HepG2 (cell line): ENCODE measurements around the gene CDHR5. TPM values are rescaled to one million over a fixed set of nuclear protein-coding genes. Genes with fewer than 3 reads are reported as not detected.

ENCODE experiments used
- ATAC-seq: fragments of 200-7000 bp; cut with Tn5 transposase; 3 replicates; pipeline ENCODE4 v1.9.1; 2020; ENCODE audit warnings: mild to moderate bottlenecking, moderate library complexity
- BruUV-seq: library from RNA; stranded (reverse); fragments of 400-500 nt; replicated peaks from 2 replicates; lab custom pipeline; 2021; lab: Mats Ljungman, UMichigan
- CTCF ChIA-PET: fragments of 300-600 bp; formaldehyde crosslinking; extraction: SDS; loops from one replicate; lab custom pipeline; 2021; ENCODE audit warnings: low total read pairs, inconsistent platforms, low intra/inter-chr PET ratio; lab: Yijun Ruan, JAX
- POLR2A ChIA-PET: fragments of 350-600 bp; sonication (Branson Sonifier 250); formaldehyde crosslinking; loops from one replicate; lab custom pipeline; 2020; ENCODE audit warnings: antibody characterized with exemption, inconsistent platforms; lab: Yijun Ruan, JAX
- DNase-seq: peaks from one replicate; pipeline ENCODE4 v3.0.0-alpha.2; 2015; ENCODE audit warnings: low spot score
- FAIRE-seq: peaks from 3 replicates; lab custom pipeline; 2011; peaks lifted over from hg19 to GRCh38; lab: Jason Lieb, UNC
- H2AFZ ChIP-seq: one replicate; pipeline ENCODE4 v1.6.1; 2011; ENCODE audit warnings: low read length, inconsistent platforms
- H3K27ac ChIP-seq: fragments of 300-600 bp; 3 replicates; pipeline ENCODE4 v1.8.0; 2011; ENCODE audit warnings: mixed run types, mild to moderate bottlenecking, mixed read lengths, low read length, inconsistent platforms; ENCODE audit not compliant: insufficient read depth; ENCODE audit errors: extremely low read length
- H3K27me3 ChIP-seq, 2 experiments: fragments of 200-600 bp in 1 of 2; 2 replicates in 1 of 2; 3 replicates in 1 of 2; pipeline versions ENCODE4 v1.6.0 to v1.8.0; 2011; ENCODE audit warnings: low read length in 2 of 2, mild to moderate bottlenecking in 2 of 2, moderate library complexity in 2 of 2, inconsistent platforms in 1 of 2; ENCODE audit not compliant: insufficient read depth in 2 of 2, control insufficient read depth in 1 of 2
- H3K36me3 ChIP-seq, 2 experiments: fragments of 200-600 bp in 1 of 2; replicated peaks in 1 of 2; 2 replicates in 1 of 2; 3 replicates in 1 of 2; pipeline versions ENCODE4 v1.5.1 to v1.8.0; 2011; ENCODE audit warnings: low read length in 2 of 2, inconsistent platforms in 1 of 2; ENCODE audit not compliant: insufficient read depth in 2 of 2, control insufficient read depth in 1 of 2
- H3K4me1 ChIP-seq: 2 replicates; pipeline ENCODE4 v1.5.1; 2012; ENCODE audit warnings: low read length, inconsistent platforms; ENCODE audit not compliant: insufficient read depth
- H3K4me2 ChIP-seq: 2 replicates; pipeline ENCODE4 v1.6.0; 2011; ENCODE audit warnings: low read depth, low read length, inconsistent platforms
- H3K4me3 ChIP-seq, 3 experiments: fragments of 200-600 bp in 1 of 3; sonication (generic), shearing (Covaris generic) in 1 of 3; replicated peaks in 1 of 3; 2 replicates each; pipeline ENCODE4 v1.5.1; 2011 to 2016; ENCODE audit warnings: low read length in 3 of 3, inconsistent platforms in 2 of 3, low read depth in 2 of 3, mild to moderate bottlenecking in 2 of 3, control low read depth in 1 of 3, mixed read lengths in 1 of 3; ENCODE audit not compliant: insufficient read depth in 1 of 3
- H3K79me2 ChIP-seq: one replicate; pipeline ENCODE4 v1.6.1; 2011; ENCODE audit warnings: low read length, inconsistent platforms; ENCODE audit not compliant: insufficient read depth
- H3K9ac ChIP-seq: 2 replicates; pipeline ENCODE4 v1.6.0; 2011; ENCODE audit warnings: mild to moderate bottlenecking, low read depth, low read length, inconsistent platforms; ENCODE audit not compliant: insufficient read depth
- H3K9me3 ChIP-seq: 2 replicates; pipeline ENCODE4 v1.5.1; 2012; ENCODE audit warnings: mild to moderate bottlenecking, low read length
- H4K20me1 ChIP-seq: 2 replicates; pipeline ENCODE4 v1.6.0; 2011; ENCODE audit warnings: inconsistent platforms, mild to moderate bottlenecking, low read length, moderate library complexity; ENCODE audit not compliant: insufficient read depth
- AGO2 ChIP-seq: fragments of 200-400 bp; formaldehyde crosslinking; optimal IDR thresholded peaks from 2 replicates; pipeline ENCODE3; 2017; ENCODE audit warnings: mild to moderate bottlenecking, low read depth, low read length, moderate library complexity
- BATF2 ChIP-seq: sonication (generic); formaldehyde crosslinking; IDR thresholded peaks from 2 replicates; pipeline ENCODE4 v1.8.0; 2022; ENCODE audit warnings: mild to moderate bottlenecking, missing genetic modification reagents, moderate library complexity
- CBX1 ChIP-seq: IDR thresholded peaks from one replicate; pipeline ENCODE4 v1.6.1; 2016; ENCODE audit warnings: antibody characterized with exemption, low read depth
- ESRRA ChIP-seq: sonication (generic); formaldehyde crosslinking; IDR thresholded peaks from 2 replicates; pipeline ENCODE4 v1.5.1; 2020; ENCODE audit warnings: mild to moderate bottlenecking, low read depth, missing genetic modification reagents
- HES4 ChIP-seq: sonication (generic); formaldehyde crosslinking; IDR thresholded peaks from 2 replicates; pipeline ENCODE4 v1.9.0; 2021; ENCODE audit warnings: mild to moderate bottlenecking, missing genetic modification reagents, borderline replicate concordance
- IRF1 ChIP-seq: sonication (generic); formaldehyde crosslinking; IDR thresholded peaks from 2 replicates; pipeline ENCODE4 v1.4.0; 2020; ENCODE audit warnings: low read depth, mild to moderate bottlenecking, missing genetic modification reagents
- KDM5B ChIP-seq: sonication (generic); formaldehyde crosslinking; IDR thresholded peaks from 2 replicates; pipeline ENCODE4 v1.4.0; 2020; ENCODE audit warnings: missing genetic modification reagents, mild to moderate bottlenecking, borderline replicate concordance
- KDM6A ChIP-seq: IDR thresholded peaks from 2 replicates; pipeline ENCODE4 v1.6.1; 2016; ENCODE audit warnings: low read depth
- MTERF4 ChIP-seq: sonication (generic); formaldehyde crosslinking; IDR thresholded peaks from 2 replicates; pipeline ENCODE4 v1.8.0; 2023; ENCODE audit warnings: mild to moderate bottlenecking, missing genetic modification reagents
- MTF2 ChIP-seq: sonication (generic); formaldehyde crosslinking; IDR thresholded peaks from 2 replicates; pipeline ENCODE4 v1.5.0; 2020; ENCODE audit warnings: missing genetic modification reagents, borderline replicate concordance
- MYC ChIP-seq: sonication (generic); formaldehyde crosslinking; IDR thresholded peaks from 2 replicates; pipeline ENCODE4 v1.9.0; 2021; ENCODE audit warnings: missing genetic modification reagents, borderline replicate concordance
- NCOA1 ChIP-seq: sonication (generic); formaldehyde crosslinking; IDR thresholded peaks from 2 replicates; pipeline ENCODE4 v1.9.0; 2021; ENCODE audit warnings: missing genetic modification reagents
- NFE2L2 ChIP-seq: fragments of 150-350 bp; IDR thresholded peaks from 2 replicates; pipeline ENCODE4 v1.6.1; 2014; ENCODE audit warnings: low read length
- POLR2A ChIP-seq, 2 experiments: IDR thresholded peaks; 2 replicates each; pipeline ENCODE4 v1.6.1; 2011; ENCODE audit warnings: low read depth in 2 of 2, low read length in 2 of 2, mild to moderate bottlenecking in 1 of 2, moderate library complexity in 1 of 2; ENCODE audit not compliant: insufficient read depth in 1 of 2
- RBM22 ChIP-seq: fragments of 200-400 bp; formaldehyde crosslinking; optimal IDR thresholded peaks from 2 replicates; pipeline ENCODE3; 2017; ENCODE audit warnings: mild to moderate bottlenecking, low read length, moderate library complexity
- SALL1 ChIP-seq: sonication (generic); formaldehyde crosslinking; IDR thresholded peaks from 2 replicates; pipeline ENCODE4 v1.8.0; 2022; ENCODE audit warnings: mild to moderate bottlenecking, missing genetic modification reagents
- SALL2 ChIP-seq: sonication (generic); formaldehyde crosslinking; IDR thresholded peaks from 2 replicates; pipeline ENCODE4 v1.8.1; 2023; ENCODE audit warnings: mild to moderate bottlenecking, missing genetic modification reagents, inconsistent platforms
- SUZ12 ChIP-seq: fragments of 150-350 bp; IDR thresholded peaks from 2 replicates; pipeline ENCODE4 v1.6.1; 2014; ENCODE audit warnings: low read depth, low read length
- USF2 ChIP-seq, 2 experiments: sonication (generic) in 1 of 2; formaldehyde crosslinking in 1 of 2; IDR thresholded peaks; 2 replicates each; pipeline versions ENCODE4 v1.5.1 to v1.6.1; 2011 to 2020; ENCODE audit warnings: borderline replicate concordance in 1 of 2, low read depth in 1 of 2, low read length in 1 of 2, mild to moderate bottlenecking in 1 of 2, missing genetic modification reagents in 1 of 2, moderate library complexity in 1 of 2
- ZNF383 ChIP-seq: sonication (generic); formaldehyde crosslinking; IDR thresholded peaks from 2 replicates; pipeline ENCODE4 v1.4.0; 2020; ENCODE audit warnings: missing genetic modification reagents, mild to moderate bottlenecking, borderline replicate concordance
- ZNF451 ChIP-seq: sonication (generic); formaldehyde crosslinking; IDR thresholded peaks from 2 replicates; pipeline ENCODE4 v1.5.0; 2020; ENCODE audit warnings: mild to moderate bottlenecking, missing genetic modification reagents
- ZNF510 ChIP-seq: sonication (generic); formaldehyde crosslinking; IDR thresholded peaks from 2 replicates; pipeline ENCODE4 v1.4.0; 2020; ENCODE audit warnings: low read depth, mild to moderate bottlenecking, missing genetic modification reagents
- ZNF737 ChIP-seq: sonication (generic); formaldehyde crosslinking; IDR thresholded peaks from 2 replicates; pipeline ENCODE4 v1.5.0; 2020; ENCODE audit warnings: missing genetic modification reagents, mild to moderate bottlenecking, borderline replicate concordance
- WGBS: methylation state at CpG from one replicate; pipeline ENCODE4 v1.1.6; 2017; ENCODE audit warnings: low lambda C conversion rate; 5-methylcytosine and 5-hydroxymethylcytosine counted together
- in situ Hi-C: cut with HindIII; loops from 2 replicates; pipeline ENCODE4 v1.10.0; 2017; ENCODE audit warnings: low pct_unique_long_range_greater_than_20kb; ENCODE audit not compliant: extremely low pct_ligation_motif_present
- intact Hi-C: fragments of 100-400 bp; cut with micrococcal nuclease; formaldehyde crosslinking; loops from one replicate; pipeline ENCODE4 v1.10.0; 2022; ENCODE audit not compliant: unreplicated experiment
- polyA plus RNA-seq, 8 experiments: library from polyadenylated mRNA; depleted of rRNA in 3 of 8; stranded (reverse) in 7 of 8; unstranded in 1 of 8; fragments of >200 nt; fragmentation: Illumina TruSeq in 4 of 8; extraction: Trizol in 4 of 8; gene quantifications; 2 replicates each; pipeline versions ENCODE4 v1.2.1 to v1.2.3, GENCODE V29; 2011 to 2016; ENCODE audit warnings: low read depth in 4 of 8, missing spikeins in 1 of 8, mixed read lengths in 1 of 8; ENCODE audit not compliant: insufficient read depth in 1 of 8
- total RNA-seq, 5 experiments: library from RNA; depleted of rRNA; stranded (reverse); fragments of >200 nt; fragmentation: Illumina TruSeq; extraction: Trizol; gene quantifications; 2 replicates each; pipeline ENCODE4 v1.2.3, GENCODE V29; 2016; ENCODE audit warnings: low read depth in 1 of 5

CDHR5 gene
- total and polyA plus RNA-seq, 2 of the 13 experiments (the other 11 are each of a cell fraction or from before 2014, with no cell fraction given): 0.46 to 0.71 TPM

GRCh38 chr11:620201-620600, 4.6 kb downstream of the CDHR5 start:
- Histone ChIP-seq H3K4me2 (no peak overlapping the region), H3K27me3 (no peaks in the 10 kb centered on the region), H3K4me3 (no peak overlapping the region), H3K36me3 (peaks cover 0 to 12% of the 10 kb centered on the region in 2 experiments; a peak in 2 of 5 replicates), H2AFZ (no peak overlapping the region), H3K27ac (no peak overlapping the region), H3K4me1 (peaks cover 20% of the 10 kb centered on the region), H4K20me1 (peaks cover 7% of the 10 kb centered on the region; the same call in 1 of the 2 replicates), H3K79me2 (no peaks in the 10 kb centered on the region), H3K9ac (no peak overlapping the region), H3K9me3 (no peaks in the 10 kb centered on the region)
- no TSS peak for BruUV-seq
- ChIA-PET POLR2A (no interaction called here), CTCF (no interaction called here)
- in situ Hi-C loops (loop anchor here (10.0 kb wide), 1 partner anchor 65 kb away; no protein-coding TSS in a partner anchor), intact Hi-C loops (no loop called here)
- no peak for ATAC-seq
- no peak for DNase-seq
- FAIRE-seq: no peak
- WGBS: 100% methylated on average over 2 of the region's 13 CpGs
- no peak for TF ChIP-seq MYC (CRISPR knock-in tag)
- TF ChIP-seq MTERF4 (CRISPR knock-in tag): no peak
- no peak for TF ChIP-seq ZNF383
- no peak for TF ChIP-seq KDM6A (CRISPR knock-in tag)
- no peak for TF ChIP-seq NCOA1 (CRISPR knock-in tag)
- TF ChIP-seq SALL1 (CRISPR knock-in tag): no peak
- TF ChIP-seq ESRRA (CRISPR knock-in tag): no peak
- no peak for TF ChIP-seq IRF1 (CRISPR knock-in tag)
- no peak for TF ChIP-seq CBX1
- no peak for TF ChIP-seq HES4
- no peak for TF ChIP-seq ZNF451 (CRISPR knock-in tag)
- TF ChIP-seq RBM22: peak; percentile 83
- no peak for TF ChIP-seq KDM5B (CRISPR knock-in tag)
- TF ChIP-seq ZNF737 (CRISPR knock-in tag): no peak
- TF ChIP-seq ZNF510 (CRISPR knock-in tag): no peak
- TF ChIP-seq NFE2L2: no peak
- TF ChIP-seq SALL2 (CRISPR knock-in tag): no peak
- TF ChIP-seq POLR2A (IDR thresholded peaks at IDR 0.05; ENCODE audit: insufficient read depth in 1 of 2, low read depth in 2 of 2, low read length in 2 of 2): 0 out of 4 replicates have a peak, but pooled peaks of 1 of the 2 experiments have one; percentile 5
- no peak for TF ChIP-seq SUZ12
- TF ChIP-seq MTF2 (CRISPR knock-in tag): no peak
- no peak for TF ChIP-seq BATF2 (CRISPR knock-in tag)
- peak; percentile 82 for TF ChIP-seq AGO2
- no peak for TF ChIP-seq USF2 (IDR thresholded peaks at IDR 0.05; ENCODE audit: low read depth, low read length)
- no peak for TF ChIP-seq USF2 (CRISPR knock-in tag; IDR thresholded peaks at IDR 0.05; ENCODE audit: borderline replicate concordance)
